ENCODE data around the gene TMEM39B. TPM values are rescaled to one million over a fixed set of nuclear protein-coding genes. Genes with fewer than 3 reads are reported as not detected.

The TMEM39B gene
- total and polyA plus RNA-seq, 2 donors (not counting 3 experiments of a cell fraction or from before 2014, with no cell fraction given), result 47.3 to 64.3 TPM

GRCh38 chr1:32125313-32125712 lies 52.6 kb downstream of the TMEM39B start:
- no peak overlapping the region for H2AFZ ChIP-seq (ENCODE audit: low read depth, low read length)
- TF ChIP-seq FOS (IDR thresholded peaks at IDR 0.05; ENCODE audit: borderline replicate concordance, insufficient read depth, low read length) (no peak), MYC (IDR thresholded peaks at IDR 0.05; ENCODE audit: low read depth, low read length) (no peak), POLR2A (IDR thresholded peaks at IDR 0.05; ENCODE audit: low read depth, low read length) (no peak), POLR2AphosphoS5 (IDR thresholded peaks at IDR 0.05; ENCODE audit: insufficient read depth, low read depth, low read length) (no peak), GATA2 (IDR thresholded peaks at IDR 0.05; ENCODE audit: insufficient read depth, insufficient read length, low read depth, low read length) (no peak), CTCF (IDR thresholded peaks at IDR 0.05; ENCODE audit: extremely low read depth in 1 of 2, insufficient read depth in 1 of 2, low read depth in 1 of 2, low read length in 2 of 2) (no peak), EZH2 (IDR thresholded peaks at IDR 0.05; ENCODE audit: borderline replicate concordance, low read depth, low read length, severe bottlenecking) (no peak)
- H3K27me3 ChIP-seq (ENCODE audit: control insufficient read depth in 2 of 2, insufficient read depth in 2 of 2, low read length in 2 of 2), result no peaks in the 10 kb centered on the region
- peaks cover 84% of the 10 kb centered on the region for H3K79me2 ChIP-seq (ENCODE audit: control insufficient read depth, insufficient read depth, low read length)
- no peak overlapping the region for H3K27ac ChIP-seq (ENCODE audit: insufficient read depth, low read depth, low read length)
- dilution Hi-C loops (cut with MboI; ENCODE audit: extremely low pct_ligation_motif_present, low sequenced_read_pairs) (no loop called here), intact Hi-C loops (cut with micrococcal nuclease) (no loop called here)
- H3K4me1 ChIP-seq (ENCODE audit: control insufficient read depth, extremely low read depth, insufficient read depth, low read length), result peaks cover 10% of the 10 kb centered on the region
- FAIRE-seq (no peak), DNase-seq (ENCODE audit: low read depth, low spot score) (no peak)
- no peak overlapping the region for H3K9ac ChIP-seq (replicated peaks; ENCODE audit: extremely low read depth, insufficient read depth, low read length)
- H3K9me1 ChIP-seq (replicated peaks; ENCODE audit: control insufficient read depth, extremely low read depth, insufficient read depth, low read length), result peaks cover 3% of the 10 kb centered on the region
- H3K4me3 ChIP-seq (replicated peaks in 1 of 3; ENCODE audit: insufficient read depth in 1 of 3, low read depth in 1 of 3, low read length in 3 of 3), result no peak overlapping the region
- no peaks in the 10 kb centered on the region for H3K36me3 ChIP-seq (ENCODE audit: control insufficient read depth in 2 of 2, extremely low read depth in 1 of 2, insufficient read depth in 2 of 2, low read length in 2 of 2)
- POLR2A ChIA-PET, result no interaction called here
- BruUV-seq (replicated peaks), result no TSS peak
- CTCF ChIA-PET, result no interaction called here
- no peak overlapping the region for H3K4me2 ChIP-seq (ENCODE audit: insufficient read depth, low read length)
- peaks cover 2% of the 10 kb centered on the region for H4K20me1 ChIP-seq (replicated peaks; ENCODE audit: control insufficient read depth, extremely low read depth, insufficient read depth, low read length)
- no peaks in the 10 kb centered on the region for H3K9me3 ChIP-seq (replicated peaks; ENCODE audit: control insufficient read depth, insufficient read depth, low read length)
